ES-I3 (cell line): ENCODE data around the gene STK11.
"Not testable (repeated sequence)": the region's sequence is repeated elsewhere in the genome, so short reads cannot be mapped to it uniquely, and the experiment has no call there.

ENCODE experiments used
- H3K36me3 ChIP-seq: 2 replicates; pipeline ENCODE4 v1.6.1; 2013; ENCODE audit warnings: mild to moderate bottlenecking, low read length, control low read depth, moderate library complexity; ENCODE audit not compliant: insufficient read depth
- H3K4me1 ChIP-seq: 2 replicates; pipeline ENCODE4 v1.6.1; 2013; ENCODE audit warnings: mild to moderate bottlenecking, control low read depth, low read length; ENCODE audit not compliant: insufficient read depth
- H3K9ac ChIP-seq: 2 replicates; pipeline ENCODE4 v1.6.1; 2013; ENCODE audit warnings: low read depth, mild to moderate bottlenecking, low read length, moderate library complexity
- H3K9me3 ChIP-seq: 2 replicates; pipeline ENCODE4 v1.6.1; 2013; ENCODE audit warnings: mild to moderate bottlenecking, low read length, moderate library complexity; ENCODE audit not compliant: control insufficient read depth, insufficient read depth

STK11 gene

GRCh38 chr19:1239420-1239795 is 33.8 kb downstream of the STK11 start:
- H3K9ac ChIP-seq = peak overlapping the region; percentile 74
- H3K4me1 ChIP-seq = no peaks in the 10 kb centered on the region; the same call in 1 of the 2 replicates
- no peaks in the 10 kb centered on the region for H3K36me3 ChIP-seq
- H3K9me3 ChIP-seq = no peaks in the 10 kb centered on the region

- no peaks in the 10 kb centered on the region for H3K36me3 ChIP-seq
- H3K4me1 ChIP-seq = peaks cover 4% of the 10 kb centered on the region; the same call in 1 of the 2 replicates
- peak overlapping the region; percentile 74 for H3K9ac ChIP-seq
- H3K9me3 ChIP-seq = no peaks in the 10 kb centered on the region
Measured at GRCh38 chr19:1239796-1240737, 34.5 kb downstream of the STK11 start.

GRCh38 chr19:1240925-1241324 is 35.3 kb downstream of the STK11 start:
- peaks cover 4% of the 10 kb centered on the region; the same call in 1 of the 2 replicates for H3K4me1 ChIP-seq
- no peaks in the 10 kb centered on the region for H3K36me3 ChIP-seq
- H3K9ac ChIP-seq = peak overlapping the region; percentile 2; the same call in 1 of the 2 replicates
- H3K9me3 ChIP-seq = no peaks in the 10 kb centered on the region

GRCh38 chr19:1241417-1242095 is 36.0 kb downstream of the STK11 start, which contains the start of gene ATP5F1D:
TSS of gene ATP5F1D (plus strand) at chr19:1241751. CDS start at chr19:1241851, 100 bp downstream.
- peaks cover 6% of the 10 kb centered on the region; the same call in 1 of the 2 replicates for H3K4me1 ChIP-seq
- H3K9me3 ChIP-seq = no peaks in the 10 kb centered on the region
- H3K9ac ChIP-seq = peak within 1 kb of the TSS; percentile 66
- no peaks in the 10 kb centered on the region for H3K36me3 ChIP-seq

GRCh38 chr19:1243768-1244692 is 38.5 kb downstream of the STK11 start:
- Histone ChIP-seq H3K36me3 (no peaks in the 10 kb centered on the region), H3K9me3 (no peaks in the 10 kb centered on the region), H3K4me1 (peaks cover 6% of the 10 kb centered on the region; the same call in 1 of the 2 replicates), H3K9ac (no peak overlapping the region)

GRCh38 chr19:1244693-1245451 is 39.3 kb downstream of the STK11 start:
- no peaks in the 10 kb centered on the region for H3K36me3 ChIP-seq
- H3K9ac ChIP-seq = no peak overlapping the region
- peaks cover 6% of the 10 kb centered on the region; the same call in 1 of the 2 replicates for H3K4me1 ChIP-seq
- no peaks in the 10 kb centered on the region for H3K9me3 ChIP-seq

GRCh38 chr19:1245494-1246264 is 40.1 kb downstream of the STK11 start:
- no peaks in the 10 kb centered on the region for H3K9me3 ChIP-seq
- H3K36me3 ChIP-seq = no peaks in the 10 kb centered on the region
- peaks cover 6% of the 10 kb centered on the region; the same call in 1 of the 2 replicates for H3K4me1 ChIP-seq
- H3K9ac ChIP-seq = no peak overlapping the region

- H3K9ac ChIP-seq, H3K36me3 ChIP-seq, H3K4me1 ChIP-seq, H3K9me3 ChIP-seq: not testable (repeated sequence)
Measured at GRCh38 chr19:1246265-1247087, 40.9 kb downstream of the STK11 start.

- Histone ChIP-seq H3K36me3 (peaks cover 4% of the 10 kb centered on the region; the same call in 1 of the 2 replicates), H3K9ac (peak overlapping the region; percentile 50), H3K9me3 (no peaks in the 10 kb centered on the region), H3K4me1 (peaks cover 6% of the 10 kb centered on the region; the same call in 1 of the 2 replicates)
Measured at GRCh38 chr19:1247748-1248138, 42.2 kb downstream of the STK11 start.

- H3K9ac ChIP-seq = peak within 1 kb of the TSS; percentile 86
- H3K4me1 ChIP-seq = peaks cover 6% of the 10 kb centered on the region; the same call in 1 of the 2 replicates
- H3K36me3 ChIP-seq = peaks cover 4% of the 10 kb centered on the region; the same call in 1 of the 2 replicates
- H3K9me3 ChIP-seq = no peaks in the 10 kb centered on the region
Measured at GRCh38 chr19:1248139-1248785, 42.7 kb downstream of the STK11 start, which contains the start of gene MIDN. TSS of gene MIDN (plus strand) at chr19:1248583. CDS start at chr19:1250297, 1,714 bp downstream.

- peaks cover 10% of the 10 kb centered on the region for H3K36me3 ChIP-seq
- peak overlapping the region; percentile 86 for H3K9ac ChIP-seq
- H3K9me3 ChIP-seq = no peaks in the 10 kb centered on the region
- H3K4me1 ChIP-seq = peaks cover 10% of the 10 kb centered on the region; the same call in 1 of the 2 replicates
Measured at GRCh38 chr19:1248786-1249297, 43.3 kb downstream of the STK11 start.
